Hepatocyte (in vitro differentiated cells): ENCODE data around the gene COL7A1. TPM values are rescaled to one million over a fixed set of nuclear protein-coding genes. Genes with fewer than 3 reads are reported as not detected.

ENCODE experiments used
- DNase-seq: peaks from one replicate; pipeline ENCODE4 v3.0.0-alpha.2; 2016; ENCODE audit warnings: low spot score
- H2AFZ ChIP-seq: fragments of 200-600 bp; sonication (generic); 2 replicates; pipeline ENCODE4 v1.6.0; 2016; ENCODE audit warnings: antibody characterized with exemption, mild to moderate bottlenecking
- H3K27ac ChIP-seq: fragments of 200-600 bp; sonication (generic); 2 replicates; pipeline ENCODE4 v1.5.1; 2016; ENCODE audit warnings: mild to moderate bottlenecking
- H3K27me3 ChIP-seq: fragments of 200-600 bp; sonication (generic); 2 replicates; pipeline ENCODE4 v1.6.1; 2016
- H3K36me3 ChIP-seq: fragments of 200-600 bp; sonication (generic); replicated peaks from 2 replicates; pipeline ENCODE4 v1.5.1; 2016; ENCODE audit warnings: low read depth; ENCODE audit not compliant: insufficient read depth
- H3K4me1 ChIP-seq: fragments of 200-600 bp; sonication (generic); 2 replicates; pipeline ENCODE4 v1.5.1; 2016; ENCODE audit warnings: mild to moderate bottlenecking, moderate library complexity; ENCODE audit not compliant: insufficient read depth
- H3K4me2 ChIP-seq: fragments of 200-600 bp; sonication (generic); 2 replicates; pipeline ENCODE4 v1.6.0; 2016
- H3K4me3 ChIP-seq: fragments of 200-600 bp; sonication (generic); 2 replicates; pipeline ENCODE4 v1.5.1; 2016; ENCODE audit warnings: mild to moderate bottlenecking
- H3K79me2 ChIP-seq: fragments of 200-600 bp; sonication (generic); 2 replicates; pipeline ENCODE4 v1.6.0; 2017; ENCODE audit warnings: mild to moderate bottlenecking
- H3K9me2 ChIP-seq: fragments of 200-600 bp; sonication (generic); replicated peaks from 2 replicates; pipeline ENCODE4 v1.6.0; 2017; ENCODE audit warnings: mild to moderate bottlenecking; ENCODE audit not compliant: insufficient read depth
- H3K9me3 ChIP-seq: fragments of 200-600 bp; sonication (generic); 2 replicates; pipeline ENCODE4 v1.5.1; 2016; ENCODE audit warnings: low read depth, mild to moderate bottlenecking
- H4K20me1 ChIP-seq: fragments of 200-600 bp; sonication (generic); 2 replicates; pipeline ENCODE4 v1.6.0; 2016; ENCODE audit warnings: mild to moderate bottlenecking; ENCODE audit not compliant: insufficient read depth, poor library complexity, severe bottlenecking
- EZH2 ChIP-seq: fragments of 200-600 bp; sonication (generic); IDR thresholded peaks from 2 replicates; pipeline ENCODE4 v1.6.1; 2016; ENCODE audit warnings: antibody characterized with exemption, mild to moderate bottlenecking, borderline replicate concordance
- EZH2phosphoT487 ChIP-seq: fragments of 200-600 bp; sonication (generic); IDR thresholded peaks from one replicate; pipeline ENCODE4 v1.6.1; 2018; ENCODE audit warnings: antibody characterized with exemption, mild to moderate bottlenecking, low read depth, moderate library complexity; ENCODE audit not compliant: unreplicated experiment, severe bottlenecking
- WGBS: methylation state at CpG from one replicate; pipeline ENCODE4 v1.1.6; 2016; ENCODE audit warnings: low lambda C conversion rate; ENCODE audit errors: missing lambda C conversion rate; 5-methylcytosine and 5-hydroxymethylcytosine counted together
- polyA plus RNA-seq: library from polyadenylated mRNA; unstranded; fragments of >200 nt; fragmentation: Nextera tagmentation; extraction: Ambion mirVana; gene quantifications from 2 replicates; pipeline ENCODE4 v1.2.1, GENCODE V29; 2016
- total RNA-seq: library from RNA; depleted of rRNA; stranded (reverse); fragments of >200 nt; gene quantifications from 2 replicates; pipeline ENCODE4 v1.2.3, GENCODE V29; 2014
- TF ChIP-seq, protein P1 (sequence below): fragments of 200-600 bp; sonication (generic); IDR thresholded peaks from 2 replicates; pipeline ENCODE4 v1.5.1; 2016; ENCODE audit warnings: antibody characterized with exemption, mild to moderate bottlenecking; ENCODE audit not compliant: poor library complexity

Gene COL7A1
- total and polyA plus RNA-seq, 2 experiments from 2014 or later: 17.4 to 19.6 TPM

GRCh38 chr3:48614044-48614443 lies 18.9 kb upstream of the COL7A1 start:
- H2AFZ ChIP-seq: no peak overlapping the region
- no peak overlapping the region for H3K4me3 ChIP-seq
- WGBS: 81% methylated on average over 3 of the region's 3 CpGs
- no peaks in the 10 kb centered on the region for H4K20me1 ChIP-seq
- H3K36me3 ChIP-seq: no peaks in the 10 kb centered on the region
- no peak for DNase-seq
- no peaks in the 10 kb centered on the region for H3K27me3 ChIP-seq
- no peak overlapping the region for H3K4me2 ChIP-seq
- H3K4me1 ChIP-seq: peaks cover 20% of the 10 kb centered on the region
- TF ChIP-seq EZH2 (no peak), EZH2phosphoT487 (no peak)
- TF ChIP-seq, protein P1, sequence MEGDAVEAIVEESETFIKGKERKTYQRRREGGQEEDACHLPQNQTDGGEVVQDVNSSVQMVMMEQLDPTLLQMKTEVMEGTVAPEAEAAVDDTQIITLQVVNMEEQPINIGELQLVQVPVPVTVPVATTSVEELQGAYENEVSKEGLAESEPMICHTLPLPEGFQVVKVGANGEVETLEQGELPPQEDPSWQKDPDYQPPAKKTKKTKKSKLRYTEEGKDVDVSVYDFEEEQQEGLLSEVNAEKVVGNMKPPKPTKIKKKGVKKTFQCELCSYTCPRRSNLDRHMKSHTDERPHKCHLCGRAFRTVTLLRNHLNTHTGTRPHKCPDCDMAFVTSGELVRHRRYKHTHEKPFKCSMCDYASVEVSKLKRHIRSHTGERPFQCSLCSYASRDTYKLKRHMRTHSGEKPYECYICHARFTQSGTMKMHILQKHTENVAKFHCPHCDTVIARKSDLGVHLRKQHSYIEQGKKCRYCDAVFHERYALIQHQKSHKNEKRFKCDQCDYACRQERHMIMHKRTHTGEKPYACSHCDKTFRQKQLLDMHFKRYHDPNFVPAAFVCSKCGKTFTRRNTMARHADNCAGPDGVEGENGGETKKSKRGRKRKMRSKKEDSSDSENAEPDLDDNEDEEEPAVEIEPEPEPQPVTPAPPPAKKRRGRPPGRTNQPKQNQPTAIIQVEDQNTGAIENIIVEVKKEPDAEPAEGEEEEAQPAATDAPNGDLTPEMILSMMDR: no peak
- H3K79me2 ChIP-seq: peaks cover 7% of the 10 kb centered on the region
- H3K9me3 ChIP-seq: no peaks in the 10 kb centered on the region
- no peak overlapping the region for H3K27ac ChIP-seq
- H3K9me2 ChIP-seq: no peaks in the 10 kb centered on the region

DNA sequence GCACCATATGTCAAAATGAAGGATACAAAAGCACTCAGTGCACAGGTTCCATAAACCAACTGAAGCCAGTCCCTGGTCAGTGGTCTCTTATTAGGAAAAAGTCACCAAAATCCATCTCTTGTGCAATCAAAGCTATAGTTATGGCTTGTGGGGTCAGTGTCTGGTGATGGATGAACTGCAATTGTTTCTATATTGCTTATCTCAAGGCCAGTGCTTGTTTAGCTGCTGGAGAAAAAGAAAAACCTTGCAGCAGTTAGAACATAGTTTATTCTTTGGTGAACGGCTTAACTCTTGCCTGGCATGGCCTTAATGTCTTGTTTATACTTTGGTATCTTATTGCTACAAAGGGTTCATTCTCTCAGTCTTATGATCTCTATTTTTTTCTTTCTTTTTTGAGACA lies 17.2 kb upstream of the COL7A1 start:
- Histone ChIP-seq H3K9me2 (no peaks in the 10 kb centered on the region), H2AFZ (no peak overlapping the region), H3K27ac (peak overlapping the region; percentile 22), H3K27me3 (no peaks in the 10 kb centered on the region), H3K4me1 (peaks cover 13% of the 10 kb centered on the region), H3K79me2 (peaks cover 24% of the 10 kb centered on the region), H3K4me2 (no peak overlapping the region), H3K36me3 (no peaks in the 10 kb centered on the region), H3K9me3 (no peaks in the 10 kb centered on the region), H3K4me3 (no peak overlapping the region), H4K20me1 (no peaks in the 10 kb centered on the region)
- DNase-seq: no peak
- TF ChIP-seq, protein P1: no peak
- TF ChIP-seq EZH2phosphoT487: no peak
- no peak for TF ChIP-seq EZH2
- WGBS: 41% methylated on average over 1 of the region's 1 CpG

GRCh38 chr3:48609088-48610005 lies 14.2 kb upstream of the COL7A1 start, which contains the start of gene UQCRC1:
UQCRC1 (minus strand) TSS chr3:48609646; CDS start chr3:48609620, 26 bp downstream.
- H3K9me3 ChIP-seq: no peaks in the 10 kb centered on the region
- 1% methylated on average over 68 of the region's 86 CpGs for WGBS
- peaks cover 38% of the 10 kb centered on the region for H3K79me2 ChIP-seq
- H3K27me3 ChIP-seq: no peaks in the 10 kb centered on the region
- H2AFZ ChIP-seq: peak within 1 kb of the TSS; percentile 91
- peak within 1 kb of the TSS; percentile 90 for H3K27ac ChIP-seq
- no peaks in the 10 kb centered on the region for H3K36me3 ChIP-seq
- peak; percentile 97 for DNase-seq
- H3K9me2 ChIP-seq: no peaks in the 10 kb centered on the region
- peaks cover 13% of the 10 kb centered on the region for H3K4me1 ChIP-seq
- H4K20me1 ChIP-seq: no peaks in the 10 kb centered on the region
- TF ChIP-seq EZH2phosphoT487: no peak
- TF ChIP-seq EZH2: no peak
- TF ChIP-seq, protein P1: peak; percentile 62
- H3K4me2 ChIP-seq: peak within 1 kb of the TSS; percentile 87
- H3K4me3 ChIP-seq: peak within 1 kb of the TSS; percentile 78
